ENCODE results near the gene ZNF142. TPM values are rescaled to one million over a fixed set of nuclear protein-coding genes. Genes with fewer than 3 reads are reported as not detected.

Gene ZNF142
- 24.0 and 65.8 TPM in 2 replicates for total RNA-seq (2011; cell fraction: chromatin; rRNA removed; ENCODE audit: low replicate concordance)
- 35.1 and 47.0 TPM in 2 replicates for total RNA-seq (2011; cell fraction: nucleolus; rRNA removed)
- 30.9 and 31.5 TPM in 2 replicates for total RNA-seq (2011; cell fraction: nucleoplasm; rRNA removed)
- total RNA-seq (2014; rRNA removed) (8.1 and 13.8 TPM in 2 replicates), total RNA-seq (2014; rRNA removed; fragmentation: Illumina TruSeq; extraction: Trizol) (4.0 and 4.1 TPM in 2 replicates), total RNA-seq (2015; rRNA removed; fragmentation: Illumina TruSeq; extraction: Trizol) (4.5 and 5.2 TPM in 2 replicates), total RNA-seq (2021) (25.4 and 26.1 TPM in 2 replicates), polyA plus RNA-seq (2011; rRNA removed) (2.4 and 4.2 TPM in 2 replicates), polyA plus RNA-seq (2014; fragmentation: Illumina TruSeq; extraction: Trizol) (12.2 and 12.9 TPM in 2 replicates), polyA plus RNA-seq (2014; fragmentation: Nextera tagmentation; extraction: Ambion mirVana) (1 to 10 TPM in 1 of 2 experiments, under 1 TPM in 1; 0.50 to 1.3 TPM), polyA plus RNA-seq (2014; rRNA removed) (7.0 and 7.3 TPM in 2 replicates), polyA minus RNA-seq (2011; rRNA and poly(A)+ RNA removed) (6.0 and 6.3 TPM in 2 replicates), Bru-seq, nascent RNA (percentile 68 among the genes with signal in this experiment), BruChase-seq, experiment 1, labeled RNA remaining after a 2-hour chase (percentile 66 among the genes with signal in this experiment), BruChase-seq, experiment 2, labeled RNA remaining after a 6-hour chase (percentile 69 among the genes with signal in this experiment)
- 3.5 and 4.3 TPM in 2 replicates for polyA plus RNA-seq (2011; cell fraction: cytosol; rRNA removed)
- polyA plus RNA-seq (2011; cell fraction: nucleus; rRNA removed) = 12.9 and 32.2 TPM in 2 replicates
- 8.3 and 9.9 TPM in 2 replicates for polyA plus RNA-seq (2012)
- polyA minus RNA-seq (2011; cell fraction: cytosol; rRNA and poly(A)+ RNA removed) = 9.3 and 9.6 TPM in 2 replicates
- 20.1 and 24.5 TPM in 2 replicates for polyA minus RNA-seq (2011; cell fraction: nucleus; rRNA and poly(A)+ RNA removed)
- long read RNA-seq, experiment 1, partial matches to known transcripts = 38 of 41 reads
- long read RNA-seq, experiment 1, other reads (novel, unspliced or antisense) = 3 of 41 reads
- long read RNA-seq, experiment 2, partial matches to known transcripts = 9 of 12 reads
- long read RNA-seq, experiment 2, other reads (novel, unspliced or antisense) = 3 of 12 reads
- long read RNA-seq, experiment 3, partial matches to known transcripts = 3 of 4 reads
- long read RNA-seq, experiment 3, other reads (novel, unspliced or antisense) = 1 of 4 reads

DNA sequence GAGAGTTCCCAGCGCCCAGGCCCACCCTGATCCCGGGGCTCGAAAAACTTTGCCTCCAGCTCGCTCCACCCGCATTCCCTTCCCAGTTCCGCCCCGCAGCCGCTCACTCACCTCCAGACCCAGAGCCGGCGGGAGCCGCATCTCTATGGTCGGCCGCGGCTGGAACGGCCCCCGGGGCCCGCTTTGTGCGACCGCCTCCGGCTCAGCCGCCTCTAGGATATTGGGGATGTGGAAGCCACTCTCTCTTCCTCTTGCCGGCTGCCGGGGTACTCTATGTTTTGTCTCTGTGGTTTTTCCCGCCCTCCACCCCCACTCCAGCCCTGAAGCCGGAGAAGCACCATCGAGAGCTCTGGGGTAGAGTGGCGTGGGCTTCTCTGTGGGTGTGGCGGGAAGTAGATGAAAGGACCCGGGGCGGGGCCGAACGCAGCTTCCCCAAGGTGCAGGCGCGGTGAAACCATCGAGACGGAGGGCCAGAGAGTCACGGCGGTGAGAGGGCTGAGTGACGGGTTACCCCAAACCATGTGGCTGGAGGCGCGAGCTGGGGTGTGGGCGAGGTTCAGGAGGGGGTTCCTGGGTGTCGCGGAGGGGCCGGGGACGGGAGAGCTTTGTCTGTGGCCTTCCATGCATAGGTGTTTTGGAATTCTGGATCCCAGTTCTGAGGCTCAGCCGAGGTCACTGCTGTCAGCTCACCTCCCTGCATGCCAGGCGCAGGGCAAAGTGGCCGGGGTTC, at the start of gene ZNF142, which contains the start of gene BCS1L:
TSS of gene ZNF142 (minus strand) at position 366 of the 730 bp plus-strand sequence. CDS start 3,194 bp downstream, outside the sequence.
TSS of gene BCS1L (plus strand) at position 426 of the 730 bp plus-strand sequence. CDS start 1,305 bp downstream, outside the sequence.
- 0% methylated on average over 40 of the region's 49 CpGs for WGBS (ENCODE audit: insufficient coverage, low coverage, missing lambda C conversion rate)
- Histone ChIP-seq H3K27me3 (ENCODE audit: control insufficient read depth in 2 of 2, insufficient read depth in 2 of 2, low read length in 2 of 2) (no peaks in the 10 kb centered on the region), H4K20me1 (replicated peaks; ENCODE audit: control insufficient read depth, insufficient read depth, low read length) (no peaks in the 10 kb centered on the region), H3K4me1 (replicated peaks in 1 of 2; ENCODE audit: control insufficient read depth in 2 of 2, insufficient read depth in 2 of 2, low read length in 2 of 2) (peaks cover 6 to 17% of the 10 kb centered on the region in 2 experiments; a peak in 3 of 5 replicates), H3K9ac (ENCODE audit: insufficient read depth in 1 of 2, low read depth in 2 of 2, low read length in 2 of 2) (peak within 1 kb of the TSS; percentile 91 to 96), H3K9me1 (ENCODE audit: control insufficient read depth, insufficient read depth, low read length) (peaks cover 7% of the 10 kb centered on the region), H3K27ac (ENCODE audit: extremely low read depth, low read depth, low read length) (peak within 1 kb of the TSS; percentile 73), H3K36me3 (ENCODE audit: control insufficient read depth, insufficient read depth, low read length) (peaks cover 71% of the 10 kb centered on the region; the same call in 2 of the 3 replicates), H2AFZ (ENCODE audit: low read depth, low read length) (peak within 1 kb of the TSS; percentile 84), H3K4me2 (ENCODE audit: insufficient read depth, low read length) (peak within 1 kb of the TSS; percentile 99), H3K79me2 (ENCODE audit: control insufficient read depth, insufficient read depth, low read length) (peaks cover 32% of the 10 kb centered on the region), H3K4me3 (peak within 1 kb of the TSS; percentile 61), H3K9me3 (replicated peaks; ENCODE audit: control insufficient read depth, insufficient read depth, low read depth, low read length) (no peaks in the 10 kb centered on the region)
- in situ Hi-C loops (cut with MboI) (no loop called here), intact Hi-C loops (cut with micrococcal nuclease) (loop anchor here (2.0 kb wide), 1 partner anchor 187 kb away; no protein-coding TSS in a partner anchor)
- CTCF ChIA-PET (ENCODE audit: low intra/inter-chr PET ratio) = interaction anchor here (1.8 to 3.1 kb wide), 2 partner anchors 28 to 188 kb away, joined by 8 to 32 read pairs; no protein-coding TSS in a partner anchor
- ATAC-seq (peak; percentile 97), FAIRE-seq (peak; percentile 96), DNase-seq (ENCODE audit: extremely low read depth in 1 of 4, low spot score in 3 of 4) (peak; percentile 87 to 94 (median 88))
- POLR2A ChIA-PET = interaction anchor here (0.6 to 1.9 kb wide), 10 partner anchors 8 to 182 kb away, joined by 3 to 10 read pairs (median 4); partner anchors contain the start of genes RNF25 and STK36
- BruUV-seq (replicated peaks) = no TSS peak
- TF ChIP-seq ZKSCAN1 (IDR thresholded peaks at IDR 0.05; ENCODE audit: low read depth, low read length) = no peak
- peak; percentile 88 for TF ChIP-seq GABPA (tag; conservative IDR thresholded peaks at IDR 0.05; ENCODE audit: low read depth)
- TF ChIP-seq TBL1XR1 (IDR thresholded peaks at IDR 0.05; ENCODE audit: low read length in 2 of 2) = peak in 1 of 2 experiments; percentile 7; a peak in 1 of 4 replicates
- TF ChIP-seq ZKSCAN8 (CRISPR knock-in tag; IDR thresholded peaks at IDR 0.05) = no peak
- no peak for TF ChIP-seq ZNF277 (CRISPR knock-in tag; IDR thresholded peaks at IDR 0.05; ENCODE audit: borderline replicate concordance)
- peak; percentile 81 for TF ChIP-seq ZBTB17 (CRISPR knock-in tag; IDR thresholded peaks at IDR 0.05)
- TF ChIP-seq ASH1L (IDR thresholded peaks at IDR 0.05; ENCODE audit: borderline replicate concordance, low read depth, partially characterized antibody) = no peak
- peak; percentile 30; the same call in 1 of the 2 replicates for TF ChIP-seq ZBTB7A (IDR thresholded peaks at IDR 0.05; ENCODE audit: borderline replicate concordance, control insufficient read depth, low read depth, low read length)
- no peak for TF ChIP-seq THRA (IDR thresholded peaks at IDR 0.05)
- no peak for TF ChIP-seq NR2C2 (CRISPR knock-in tag; IDR thresholded peaks at IDR 0.05)
- peak; percentile 78; the same call in 1 of the 2 replicates for TF ChIP-seq NR2C2 (tag; IDR thresholded peaks at IDR 0.05)

Data from K562 (cell line).